ENCODE results near the gene TMEM178B.

DNA sequence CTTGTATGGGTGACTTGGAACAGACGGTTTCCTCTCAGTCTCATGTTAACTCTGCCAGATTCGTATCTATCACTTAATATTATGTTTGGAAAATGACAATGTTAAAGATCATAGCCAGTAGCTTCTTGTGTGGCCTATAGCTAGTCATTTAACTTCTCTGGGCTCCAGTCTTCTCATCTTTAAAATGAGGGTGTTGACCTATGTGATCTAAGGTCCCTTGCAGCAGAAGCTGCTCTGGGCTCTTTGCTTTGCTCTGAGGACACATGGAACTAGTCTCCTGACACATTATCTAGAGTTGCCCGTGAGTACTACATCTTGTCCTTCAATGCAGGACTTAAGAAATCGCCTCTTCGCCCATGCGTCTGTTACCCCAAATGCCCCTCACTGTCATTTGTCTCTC is 93.1 kb downstream of the TMEM178B start:
- TF ChIP-seq, protein P1, sequence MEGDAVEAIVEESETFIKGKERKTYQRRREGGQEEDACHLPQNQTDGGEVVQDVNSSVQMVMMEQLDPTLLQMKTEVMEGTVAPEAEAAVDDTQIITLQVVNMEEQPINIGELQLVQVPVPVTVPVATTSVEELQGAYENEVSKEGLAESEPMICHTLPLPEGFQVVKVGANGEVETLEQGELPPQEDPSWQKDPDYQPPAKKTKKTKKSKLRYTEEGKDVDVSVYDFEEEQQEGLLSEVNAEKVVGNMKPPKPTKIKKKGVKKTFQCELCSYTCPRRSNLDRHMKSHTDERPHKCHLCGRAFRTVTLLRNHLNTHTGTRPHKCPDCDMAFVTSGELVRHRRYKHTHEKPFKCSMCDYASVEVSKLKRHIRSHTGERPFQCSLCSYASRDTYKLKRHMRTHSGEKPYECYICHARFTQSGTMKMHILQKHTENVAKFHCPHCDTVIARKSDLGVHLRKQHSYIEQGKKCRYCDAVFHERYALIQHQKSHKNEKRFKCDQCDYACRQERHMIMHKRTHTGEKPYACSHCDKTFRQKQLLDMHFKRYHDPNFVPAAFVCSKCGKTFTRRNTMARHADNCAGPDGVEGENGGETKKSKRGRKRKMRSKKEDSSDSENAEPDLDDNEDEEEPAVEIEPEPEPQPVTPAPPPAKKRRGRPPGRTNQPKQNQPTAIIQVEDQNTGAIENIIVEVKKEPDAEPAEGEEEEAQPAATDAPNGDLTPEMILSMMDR (conservative IDR thresholded peaks at IDR 0.05; ENCODE audit: low read depth, low read length) = no peak
- no peak for TF ChIP-seq RAD21 (IDR thresholded peaks at IDR 0.05; ENCODE audit: low read length)
- no peak for TF ChIP-seq RCOR1 (IDR thresholded peaks at IDR 0.05; ENCODE audit: insufficient replicate concordance, low read length)
- TF ChIP-seq POLR2A (IDR thresholded peaks at IDR 0.05; ENCODE audit: low read depth, low read length) = no peak
- no peak for TF ChIP-seq FOS (IDR thresholded peaks at IDR 0.05; ENCODE audit: low read depth, low read length)
- no peak for TF ChIP-seq MAZ (IDR thresholded peaks at IDR 0.05; ENCODE audit: borderline replicate concordance, low read depth, low read length)
- no peak for TF ChIP-seq CEBPB (IDR thresholded peaks at IDR 0.05; ENCODE audit: low read depth, low read length)
- TF ChIP-seq, protein P2, sequence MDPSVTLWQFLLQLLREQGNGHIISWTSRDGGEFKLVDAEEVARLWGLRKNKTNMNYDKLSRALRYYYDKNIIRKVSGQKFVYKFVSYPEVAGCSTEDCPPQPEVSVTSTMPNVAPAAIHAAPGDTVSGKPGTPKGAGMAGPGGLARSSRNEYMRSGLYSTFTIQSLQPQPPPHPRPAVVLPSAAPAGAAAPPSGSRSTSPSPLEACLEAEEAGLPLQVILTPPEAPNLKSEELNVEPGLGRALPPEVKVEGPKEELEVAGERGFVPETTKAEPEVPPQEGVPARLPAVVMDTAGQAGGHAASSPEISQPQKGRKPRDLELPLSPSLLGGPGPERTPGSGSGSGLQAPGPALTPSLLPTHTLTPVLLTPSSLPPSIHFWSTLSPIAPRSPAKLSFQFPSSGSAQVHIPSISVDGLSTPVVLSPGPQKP (IDR thresholded peaks at IDR 0.05; ENCODE audit: borderline replicate concordance, low read depth, low read length) = no peak
- no peak for TF ChIP-seq MAFK (IDR thresholded peaks at IDR 0.05; ENCODE audit: low read depth, low read length)
- no peak for TF ChIP-seq CHD1 (IDR thresholded peaks at IDR 0.05; ENCODE audit: low read depth, low read length)
- TF ChIP-seq BHLHE40 (IDR thresholded peaks at IDR 0.05; ENCODE audit: low read depth, low read length) = no peak

Data from IMR-90 (cell line).